GM12874 (cell line): Measurements from ENCODE around the gene ADAT2.

ENCODE experiments used
- TF ChIP-seq, protein P1 (sequence below): IDR thresholded peaks from 2 replicates; pipeline ENCODE4 v1.5.1; 2011; ENCODE audit warnings: low read depth, mild to moderate bottlenecking, control low read depth, low read length, moderate library complexity; ENCODE audit not compliant: insufficient read depth

The ADAT2 gene

DNA sequence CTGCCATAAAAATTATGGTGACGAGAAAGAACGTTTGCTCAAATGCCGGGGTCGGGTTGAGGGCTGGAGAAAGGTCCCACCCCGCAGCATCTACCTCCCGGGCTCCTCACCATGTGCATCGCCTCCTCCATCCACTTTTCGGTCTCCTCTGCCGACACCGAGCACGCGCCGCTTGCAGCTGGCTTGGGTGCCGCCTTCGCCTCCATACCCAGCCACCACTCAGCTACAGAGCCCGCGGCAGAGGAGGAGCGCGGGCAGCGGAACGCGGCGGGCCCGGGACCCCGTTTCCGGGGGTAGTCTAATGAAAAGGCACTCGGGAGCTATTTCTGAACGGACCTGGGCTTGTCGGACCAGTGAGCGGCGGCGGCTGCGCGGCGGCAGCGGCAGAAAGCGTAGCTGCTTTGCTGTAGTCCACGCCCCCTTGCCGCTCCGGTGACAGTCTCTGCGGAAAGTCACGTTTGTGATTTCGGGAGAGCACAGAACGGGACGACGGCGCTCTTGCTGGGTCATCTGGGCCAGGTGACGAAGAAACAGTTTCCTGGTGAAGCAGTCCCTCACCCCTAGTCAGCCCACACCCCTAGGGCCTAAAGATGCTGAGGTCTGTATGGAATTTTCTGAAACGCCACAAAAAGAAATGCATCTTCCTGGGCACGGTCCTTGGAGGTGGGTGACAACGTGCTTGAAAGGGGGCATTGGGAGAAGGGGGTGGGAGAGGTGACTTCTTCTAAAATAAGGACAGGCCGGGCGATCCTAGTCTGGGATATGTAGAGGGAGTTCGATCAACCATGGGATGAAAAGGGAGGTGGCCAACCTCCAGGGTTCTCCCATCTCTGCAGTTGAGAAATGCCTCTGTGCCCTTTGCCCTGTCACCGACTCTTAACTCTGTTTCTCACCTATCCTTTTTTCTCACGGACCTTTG lies at the start of gene ADAT2, which contains the start of gene PEX3:
TSS of gene ADAT2 (minus strand) at position 243 of the 919 bp plus-strand sequence. CDS start at position 206, 37 bp downstream.
TSS of gene PEX3 (plus strand) at position 353 of the 919 bp plus-strand sequence. CDS start at position 591, 238 bp downstream.
- TF ChIP-seq, protein P1, sequence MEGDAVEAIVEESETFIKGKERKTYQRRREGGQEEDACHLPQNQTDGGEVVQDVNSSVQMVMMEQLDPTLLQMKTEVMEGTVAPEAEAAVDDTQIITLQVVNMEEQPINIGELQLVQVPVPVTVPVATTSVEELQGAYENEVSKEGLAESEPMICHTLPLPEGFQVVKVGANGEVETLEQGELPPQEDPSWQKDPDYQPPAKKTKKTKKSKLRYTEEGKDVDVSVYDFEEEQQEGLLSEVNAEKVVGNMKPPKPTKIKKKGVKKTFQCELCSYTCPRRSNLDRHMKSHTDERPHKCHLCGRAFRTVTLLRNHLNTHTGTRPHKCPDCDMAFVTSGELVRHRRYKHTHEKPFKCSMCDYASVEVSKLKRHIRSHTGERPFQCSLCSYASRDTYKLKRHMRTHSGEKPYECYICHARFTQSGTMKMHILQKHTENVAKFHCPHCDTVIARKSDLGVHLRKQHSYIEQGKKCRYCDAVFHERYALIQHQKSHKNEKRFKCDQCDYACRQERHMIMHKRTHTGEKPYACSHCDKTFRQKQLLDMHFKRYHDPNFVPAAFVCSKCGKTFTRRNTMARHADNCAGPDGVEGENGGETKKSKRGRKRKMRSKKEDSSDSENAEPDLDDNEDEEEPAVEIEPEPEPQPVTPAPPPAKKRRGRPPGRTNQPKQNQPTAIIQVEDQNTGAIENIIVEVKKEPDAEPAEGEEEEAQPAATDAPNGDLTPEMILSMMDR, result no peak

- TF ChIP-seq, protein P1, result no peak
These were observed 47.9 kb upstream of the ADAT2 start for GRCh38 chr6:143498428-143498827.

DNA sequence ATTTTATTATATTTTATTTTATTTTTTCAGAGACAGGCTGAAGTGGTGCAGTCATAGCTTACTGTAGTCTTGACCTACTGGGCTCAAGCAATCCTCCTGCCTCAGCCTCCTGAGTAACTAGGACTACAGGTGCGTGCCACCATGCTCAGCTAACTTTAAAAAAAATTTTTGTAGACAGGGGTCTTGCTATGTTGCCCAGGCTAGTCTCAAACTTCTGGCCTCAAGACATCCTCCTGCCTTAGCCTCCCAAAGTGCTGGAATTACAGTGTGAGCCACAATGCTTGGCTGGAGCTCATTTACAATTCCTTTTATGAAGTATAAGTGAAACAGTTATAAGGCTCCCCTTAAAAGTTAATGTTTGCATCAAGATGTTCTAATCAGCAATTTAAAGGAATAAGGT lies 46.5 kb upstream of the ADAT2 start:
- TF ChIP-seq, protein P1, result no peak

DNA sequence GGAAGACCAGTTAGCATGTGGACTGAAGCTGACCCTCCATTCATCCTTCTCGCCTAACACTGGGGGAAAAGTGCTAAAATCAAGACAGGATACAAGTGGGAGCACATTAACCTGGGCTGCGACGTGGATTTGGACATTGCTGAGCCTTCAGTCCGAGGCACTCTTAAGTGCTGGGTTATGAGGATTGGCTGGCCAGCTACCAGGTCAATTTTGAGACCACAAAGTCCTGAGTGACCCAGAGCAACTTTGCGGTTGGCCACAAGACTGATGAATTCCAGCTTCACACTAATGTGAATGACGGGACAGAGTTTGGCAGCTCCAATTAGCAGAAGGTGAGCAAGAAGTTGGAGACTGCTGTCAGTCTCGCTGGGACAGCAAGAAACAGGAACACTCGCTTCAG lies 40.3 kb upstream of the ADAT2 start:
- TF ChIP-seq, protein P1, result no peak

- TF ChIP-seq, protein P1, result no peak
These were observed 39.7 kb upstream of the ADAT2 start for GRCh38 chr6:143490244-143490643.

DNA sequence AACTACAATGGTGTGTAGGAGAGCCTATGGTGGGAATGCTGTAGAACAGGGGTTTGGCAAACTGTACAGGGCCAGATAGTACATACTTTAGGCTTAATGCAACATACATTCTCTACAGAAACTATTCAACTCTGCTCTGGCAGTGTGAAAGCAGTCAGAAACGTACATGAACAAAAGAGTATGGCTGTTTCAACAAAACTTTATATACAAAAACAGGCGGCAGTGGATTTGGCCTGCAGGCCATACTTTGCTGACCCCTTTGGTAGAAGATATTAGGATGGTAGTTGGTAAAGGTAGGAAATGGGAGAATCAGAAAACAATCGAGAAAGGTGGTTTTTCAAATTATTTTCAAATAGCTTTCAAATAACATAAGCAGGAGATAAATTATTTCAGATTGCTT lies 36.3 kb upstream of the ADAT2 start:
- TF ChIP-seq, protein P1, result no peak

DNA sequence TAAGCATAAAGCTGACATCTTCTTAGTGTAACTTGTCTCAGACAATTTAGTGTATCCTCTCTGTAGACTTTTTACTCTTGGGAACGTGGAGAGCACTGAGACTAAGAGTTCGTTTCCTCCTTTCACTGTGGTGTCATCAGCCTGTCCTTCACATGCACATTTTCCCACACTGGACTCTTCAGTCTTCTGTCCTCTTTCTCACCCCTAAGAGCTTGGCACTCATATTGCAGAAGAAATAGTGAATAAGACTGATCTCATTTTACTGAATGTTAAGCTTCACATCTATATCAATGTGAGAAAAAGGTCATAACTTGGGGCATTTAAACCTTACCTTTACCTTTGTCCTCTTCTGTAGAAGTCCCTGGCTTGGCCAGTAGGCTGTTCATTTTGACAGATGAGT lies 35.5 kb upstream of the ADAT2 start:
- TF ChIP-seq, protein P1, result no peak
